SHP77 (cell line): ENCODE data around the gene DPYSL5.

Experiments used
- DNase-seq, 2 experiments: peaks; one replicate each; lab custom pipeline; 2025; lab: John Stamatoyannopoulos, UW

Gene DPYSL5

DNA sequence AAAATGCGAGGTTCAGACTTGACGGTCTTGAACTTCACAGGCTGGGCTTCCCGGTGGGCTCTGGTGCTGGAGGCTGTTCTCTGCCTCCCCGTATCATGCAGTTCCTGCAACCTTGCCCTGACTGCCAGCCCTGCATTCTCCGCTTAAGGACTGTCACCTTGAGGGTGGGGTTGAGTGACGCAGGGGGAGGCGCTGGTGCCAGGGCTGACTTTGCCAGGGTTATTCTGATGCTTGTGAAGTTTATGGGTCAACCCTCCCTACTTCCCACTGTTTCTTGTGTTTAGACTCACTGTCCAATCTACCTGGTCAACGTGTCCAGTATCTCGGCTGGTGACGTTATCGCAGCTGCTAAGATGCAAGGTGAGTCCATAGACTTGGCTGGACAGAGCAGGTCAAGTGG is 85.0 kb downstream of the DPYSL5 start:
- DNase-seq, result no peak

- no peak for DNase-seq
These were observed 85.8 kb downstream of the DPYSL5 start for GRCh38 chr2:26933431-26934334.

DNA sequence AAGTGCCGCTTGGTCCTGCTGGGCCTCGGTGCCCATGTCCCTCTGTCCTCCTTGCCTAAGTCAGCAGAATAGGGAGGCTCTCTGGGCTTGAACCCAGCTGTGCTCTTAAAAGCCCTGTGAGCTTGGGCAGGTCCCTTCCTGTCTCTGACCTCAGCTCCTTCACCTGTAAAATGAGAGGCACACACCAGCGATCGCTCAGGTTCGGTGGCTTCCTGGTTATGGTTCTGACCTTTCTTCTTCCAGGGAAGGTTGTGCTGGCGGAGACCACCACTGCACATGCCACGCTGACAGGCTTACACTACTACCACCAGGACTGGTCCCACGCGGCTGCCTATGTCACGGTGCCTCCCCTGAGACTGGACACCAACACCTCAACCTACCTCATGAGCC is 86.4 kb downstream of the DPYSL5 start:
- no peak for DNase-seq

- no peak for DNase-seq
These were observed 87.1 kb downstream of the DPYSL5 start for GRCh38 chr2:26934985-26935384.

DNA sequence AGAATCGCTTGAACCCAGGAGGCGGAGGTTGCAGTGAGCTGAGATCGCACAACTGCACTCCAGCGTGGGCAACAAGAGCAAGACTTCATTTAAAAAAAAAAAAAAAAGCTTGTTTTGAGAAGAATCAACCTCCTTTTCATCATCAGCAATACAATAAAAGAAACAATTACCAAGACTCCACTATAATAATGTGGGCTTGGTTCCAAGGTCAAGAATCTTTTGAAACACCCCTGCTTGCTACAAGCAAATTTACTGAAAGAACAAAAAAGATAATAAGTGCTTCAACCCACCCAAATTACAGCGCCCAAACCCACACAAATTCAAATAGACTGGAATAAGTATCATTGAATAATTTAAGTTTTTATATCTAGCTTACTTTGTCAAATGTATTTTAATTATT is 88.9 kb downstream of the DPYSL5 start:
- DNase-seq, result no peak

DNA sequence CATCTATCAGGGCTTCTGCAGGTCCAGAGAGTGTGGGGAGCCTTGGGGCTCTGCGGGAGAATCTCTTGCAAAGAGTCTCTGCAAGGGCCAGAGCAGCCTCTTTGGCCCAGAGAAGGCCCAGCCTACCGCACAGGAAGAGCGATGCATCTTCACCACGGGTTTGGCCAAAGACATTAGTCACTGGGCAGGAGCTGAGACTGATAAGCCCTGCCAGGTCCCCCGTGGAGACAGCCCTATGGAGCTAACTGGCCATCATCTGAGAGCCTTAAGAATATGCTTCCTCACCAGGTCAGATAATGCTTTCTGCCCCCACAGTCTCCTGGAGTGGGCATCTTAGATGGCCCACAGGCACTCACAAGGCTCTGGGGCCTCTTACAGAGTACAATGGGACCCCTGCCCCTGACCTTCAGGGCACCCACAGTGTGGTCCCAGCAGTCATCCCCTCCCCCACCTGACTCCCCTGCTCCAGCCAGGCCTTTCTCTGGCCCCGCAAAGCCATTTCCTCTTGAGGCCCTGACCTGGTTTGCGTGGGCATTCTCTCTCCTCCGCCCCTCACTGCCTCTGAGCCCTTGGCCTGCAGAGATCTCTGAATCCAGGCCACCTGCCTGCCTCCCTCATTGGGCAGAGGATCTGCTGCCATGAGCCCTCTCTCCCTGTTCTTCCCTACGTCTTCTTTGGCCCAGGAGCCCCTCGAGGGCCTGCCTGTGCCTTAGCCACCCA is 90.6 kb downstream of the DPYSL5 start:
- no peak for DNase-seq

DNA sequence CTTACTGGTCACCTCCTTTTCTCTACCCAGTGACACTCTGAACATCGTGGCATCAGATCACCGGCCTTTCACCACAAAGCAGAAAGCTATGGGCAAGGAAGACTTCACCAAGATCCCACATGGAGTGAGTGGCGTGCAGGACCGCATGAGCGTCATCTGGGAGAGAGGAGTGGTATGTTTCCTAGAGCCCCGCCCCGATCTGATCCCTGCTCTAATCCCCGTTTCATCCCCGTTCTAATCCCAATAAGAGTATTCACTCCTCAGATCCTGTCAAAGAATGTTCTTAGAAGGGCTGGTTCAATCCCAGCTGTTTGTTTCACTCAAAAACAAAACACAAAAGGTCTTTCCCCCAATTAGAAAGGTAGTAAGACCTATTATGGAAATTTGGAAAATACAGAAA is 92.1 kb downstream of the DPYSL5 start:
- DNase-seq, result no peak

DNA sequence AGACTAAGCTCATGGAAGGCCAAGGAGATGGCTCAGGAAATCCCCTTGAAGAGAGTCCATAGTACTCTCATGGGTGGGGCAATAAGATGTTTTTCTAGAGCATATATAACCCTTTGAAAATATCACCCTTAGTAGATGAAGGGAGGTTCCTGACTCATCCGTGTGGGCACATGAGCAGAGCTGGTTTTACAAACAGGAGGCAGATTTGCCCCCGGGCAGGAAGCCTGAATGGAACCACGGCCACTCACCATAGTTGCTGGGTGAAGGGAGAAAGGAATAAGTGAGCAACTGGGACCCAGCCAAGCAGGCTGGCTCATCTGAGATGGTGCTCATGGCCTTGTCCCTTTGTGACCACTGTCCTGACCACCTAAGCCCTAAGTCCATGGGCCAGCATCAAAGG is 93.6 kb downstream of the DPYSL5 start:
- DNase-seq, result no peak

GRCh38 chr2:26942543-26943295 is 94.8 kb downstream of the DPYSL5 start:
- peak; percentile 19 to 50 for DNase-seq

DNA sequence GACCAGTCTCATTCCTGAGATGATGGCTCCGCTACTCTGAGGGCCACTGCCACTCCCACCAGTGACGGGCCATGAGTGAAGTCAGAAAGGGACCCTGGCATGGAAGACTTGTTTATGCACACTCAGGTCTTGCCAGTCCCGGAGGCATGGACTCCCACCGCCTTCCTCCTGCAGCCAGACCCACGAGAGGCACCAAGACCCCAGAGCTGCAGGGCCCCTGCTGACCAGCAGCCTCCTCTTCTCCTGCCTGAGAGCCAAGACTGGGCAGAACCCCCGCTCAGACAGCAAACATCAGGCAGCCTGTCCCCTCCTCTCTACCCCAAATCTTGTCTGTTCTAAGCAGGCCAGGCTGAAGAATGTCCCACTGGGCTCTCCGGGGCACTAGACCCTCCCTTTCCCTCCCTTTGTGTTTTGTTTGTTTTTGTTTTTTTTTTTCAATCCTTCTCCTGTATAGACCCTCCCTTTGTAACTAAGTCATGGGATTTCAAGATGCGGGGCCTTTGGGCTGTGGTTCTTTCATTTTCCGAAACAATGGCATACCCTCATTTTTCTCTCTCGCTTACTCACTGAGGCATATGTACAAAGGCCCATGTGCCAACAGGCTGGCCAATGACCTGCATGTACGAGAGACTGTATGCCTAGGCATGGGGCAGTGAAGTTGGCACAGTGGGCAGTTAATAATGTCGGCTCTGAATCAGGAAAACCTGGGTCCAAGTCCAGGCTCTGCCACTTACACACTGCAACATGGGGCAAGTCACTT is 98.2 kb downstream of the DPYSL5 start:
- no peak for DNase-seq

DNA sequence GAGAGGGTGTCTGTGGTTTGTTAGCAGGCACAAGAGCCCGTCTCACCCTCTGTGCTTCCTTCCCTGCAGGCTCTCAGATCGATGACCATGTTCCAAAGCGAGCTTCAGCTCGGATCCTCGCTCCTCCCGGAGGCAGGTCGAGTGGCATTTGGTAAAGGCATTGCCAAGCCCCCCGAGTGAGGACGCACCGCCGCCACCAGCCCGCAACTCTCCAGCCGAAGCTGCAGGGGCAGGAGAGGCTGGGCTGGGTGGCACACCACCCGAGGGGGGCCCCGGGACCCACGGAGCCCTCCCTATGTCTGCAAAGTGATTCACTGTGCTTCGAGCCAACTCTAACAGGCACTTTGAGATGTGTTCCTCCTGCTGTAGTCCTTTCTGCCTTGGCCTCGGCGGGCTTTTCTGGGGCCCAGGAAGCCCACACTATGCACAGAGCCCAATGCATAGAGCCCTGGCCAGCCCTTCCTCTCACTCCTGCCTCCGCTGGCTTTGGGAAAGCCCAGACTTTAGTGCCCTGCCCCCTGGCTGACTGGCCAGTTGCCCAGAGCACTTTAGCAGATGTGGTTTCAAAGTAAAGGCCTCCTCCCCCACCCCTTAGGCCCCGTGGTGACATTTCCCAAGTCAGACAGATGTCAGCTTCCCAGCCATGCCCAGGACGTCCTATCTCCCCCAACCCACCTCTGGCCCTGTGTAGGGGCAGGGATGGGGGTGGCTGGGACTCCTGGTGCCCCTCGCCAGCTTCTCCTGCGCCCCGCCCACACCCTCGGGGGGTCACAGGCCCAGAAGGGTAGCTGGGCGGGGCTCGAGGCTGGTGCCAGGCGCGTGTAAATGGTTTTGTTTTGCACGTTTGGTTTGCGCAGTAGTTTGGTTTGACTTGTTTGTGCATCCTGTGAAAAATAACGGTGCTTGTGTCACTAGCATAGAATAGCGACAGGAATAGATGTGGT is 99.2 kb downstream of the DPYSL5 start:
- peak; percentile 54 to 74 for DNase-seq

DNA sequence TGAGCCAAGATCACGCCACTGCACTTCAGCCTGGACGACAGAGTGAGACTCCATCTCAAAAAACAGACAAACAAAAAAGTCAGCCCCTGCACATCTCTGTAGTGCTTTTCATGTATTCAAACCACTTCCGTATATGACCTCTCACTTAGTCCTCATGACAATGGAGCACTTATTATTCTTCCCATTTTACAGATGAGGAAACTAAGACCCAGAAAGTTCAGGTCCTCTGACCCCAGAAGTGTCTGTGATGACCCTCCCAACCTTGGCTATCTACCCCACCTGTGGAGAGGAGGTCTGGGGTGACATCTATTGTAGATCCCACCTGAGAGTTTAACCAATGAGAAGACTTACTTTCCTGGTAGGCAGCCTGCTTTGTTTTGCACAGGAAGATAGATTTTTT is 100.9 kb downstream of the DPYSL5 start:
- no peak for DNase-seq

GRCh38 chr2:26950246-26950645 is 102.3 kb downstream of the DPYSL5 start:
- no peak for DNase-seq

DNA sequence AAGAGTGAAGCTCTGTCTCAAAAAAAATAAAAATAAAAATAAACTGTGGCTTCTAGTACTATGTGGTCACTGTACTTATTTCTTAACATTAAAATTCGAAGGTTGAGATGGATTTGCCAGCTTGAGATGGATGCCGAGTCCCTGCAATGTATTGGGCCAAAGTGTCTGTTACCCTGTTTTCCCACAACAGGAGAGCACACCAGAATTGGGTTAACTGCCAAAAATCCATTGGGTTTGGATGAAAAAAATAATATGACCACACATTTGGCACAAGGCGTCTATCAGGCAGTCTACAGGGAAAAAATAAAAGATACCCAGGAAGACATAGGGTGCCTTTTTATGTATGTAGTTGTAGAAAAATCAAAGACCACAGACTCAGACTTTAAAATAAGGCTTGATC is 103.3 kb downstream of the DPYSL5 start:
- DNase-seq, result no peak

- DNase-seq, result no peak
These were observed 104.4 kb downstream of the DPYSL5 start for GRCh38 chr2:26952374-26952773.

DNA sequence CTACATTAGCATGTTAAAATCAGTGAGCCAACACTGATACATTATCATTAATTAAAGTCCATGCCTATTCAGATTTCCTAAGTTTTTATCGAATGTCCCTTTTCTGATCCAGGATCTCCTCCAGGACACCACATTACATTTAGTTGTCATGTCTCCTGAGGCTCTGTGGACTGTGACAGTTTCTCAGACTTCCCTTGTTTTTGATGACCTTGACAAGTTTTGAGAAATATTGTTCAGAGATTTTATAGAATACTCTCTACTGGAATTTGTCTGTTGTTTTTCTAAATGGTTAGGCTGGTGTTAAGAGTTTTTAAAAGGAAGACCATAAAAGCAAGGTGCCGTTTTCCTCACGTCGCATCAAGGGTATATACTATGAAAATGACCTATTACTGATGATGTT is 106.2 kb downstream of the DPYSL5 start:
- DNase-seq, result no peak

DNA sequence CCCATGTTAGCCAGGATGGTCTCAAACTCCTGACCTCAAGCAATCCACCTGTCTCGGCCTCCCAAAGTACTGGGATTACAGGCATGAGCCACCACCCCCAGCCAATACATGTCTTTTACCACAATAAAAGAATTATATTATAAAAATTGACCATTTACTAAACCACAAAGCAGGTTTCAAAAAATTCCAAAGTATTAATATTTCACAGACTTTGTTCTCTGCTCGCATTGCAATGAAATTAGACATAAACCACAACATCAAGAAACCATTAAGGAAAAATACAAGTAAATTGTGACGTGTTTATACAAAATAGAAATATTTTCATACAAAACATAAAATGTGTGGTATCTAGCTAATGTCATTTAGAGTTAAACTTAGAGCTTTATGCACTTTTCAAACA is 109.1 kb downstream of the DPYSL5 start:
- no peak for DNase-seq

DNA sequence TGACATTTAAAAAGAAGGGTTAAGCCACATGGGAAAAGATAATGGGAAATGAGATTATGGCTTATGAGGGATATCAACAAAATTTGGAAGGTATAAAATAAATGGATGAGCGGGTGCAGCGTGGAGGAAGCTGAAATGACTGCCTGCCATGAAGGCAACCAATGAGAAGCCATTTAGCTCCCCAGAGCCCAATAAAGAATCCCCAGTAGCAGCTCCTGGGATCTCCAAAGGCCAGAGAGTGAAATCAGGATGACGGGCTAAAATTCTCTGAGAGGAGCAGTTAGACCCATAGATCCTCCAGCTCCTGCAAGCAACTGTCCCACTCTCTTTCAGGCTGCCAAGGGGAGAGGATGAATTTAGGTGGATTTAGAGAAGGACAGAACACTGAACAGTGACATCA is 109.6 kb downstream of the DPYSL5 start:
- no peak for DNase-seq

- DNase-seq, result no peak
These were observed 111.4 kb downstream of the DPYSL5 start for GRCh38 chr2:26959331-26959730.

DNA sequence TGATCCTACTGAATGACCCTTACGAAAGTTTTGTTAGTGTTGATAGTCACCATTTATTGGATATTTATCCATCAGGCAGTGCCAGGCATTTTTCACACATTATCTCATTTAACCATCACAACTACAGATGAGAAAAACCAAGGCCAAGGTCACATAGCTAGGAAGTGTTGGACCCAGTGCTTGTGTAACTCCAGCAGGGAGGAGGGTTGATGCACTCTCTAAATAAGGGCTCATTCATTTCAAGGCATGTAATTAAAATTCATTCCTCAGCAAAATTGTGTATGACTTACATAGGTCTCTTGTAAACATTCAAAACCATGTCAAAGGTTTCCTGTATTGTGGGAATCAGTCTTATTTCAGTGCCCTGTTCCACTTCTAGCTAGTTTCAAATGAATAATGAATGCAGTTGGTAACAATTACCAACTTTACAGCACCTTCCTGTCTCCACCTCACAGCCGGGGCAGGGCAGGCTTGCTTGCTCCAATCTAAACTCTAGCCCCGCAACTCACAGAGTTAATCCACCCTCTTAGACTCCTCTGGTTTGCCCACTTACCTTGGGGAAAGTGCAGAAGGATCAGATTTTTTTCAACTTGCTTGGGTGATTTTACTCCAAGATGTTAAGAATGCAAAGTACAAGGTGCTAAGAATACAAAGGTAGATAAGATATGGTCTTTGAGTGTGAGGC is 116.7 kb downstream of the DPYSL5 start:
- no peak for DNase-seq
